ENCODE results near the gene CAPZA1.

Gene CAPZA1

DNA sequence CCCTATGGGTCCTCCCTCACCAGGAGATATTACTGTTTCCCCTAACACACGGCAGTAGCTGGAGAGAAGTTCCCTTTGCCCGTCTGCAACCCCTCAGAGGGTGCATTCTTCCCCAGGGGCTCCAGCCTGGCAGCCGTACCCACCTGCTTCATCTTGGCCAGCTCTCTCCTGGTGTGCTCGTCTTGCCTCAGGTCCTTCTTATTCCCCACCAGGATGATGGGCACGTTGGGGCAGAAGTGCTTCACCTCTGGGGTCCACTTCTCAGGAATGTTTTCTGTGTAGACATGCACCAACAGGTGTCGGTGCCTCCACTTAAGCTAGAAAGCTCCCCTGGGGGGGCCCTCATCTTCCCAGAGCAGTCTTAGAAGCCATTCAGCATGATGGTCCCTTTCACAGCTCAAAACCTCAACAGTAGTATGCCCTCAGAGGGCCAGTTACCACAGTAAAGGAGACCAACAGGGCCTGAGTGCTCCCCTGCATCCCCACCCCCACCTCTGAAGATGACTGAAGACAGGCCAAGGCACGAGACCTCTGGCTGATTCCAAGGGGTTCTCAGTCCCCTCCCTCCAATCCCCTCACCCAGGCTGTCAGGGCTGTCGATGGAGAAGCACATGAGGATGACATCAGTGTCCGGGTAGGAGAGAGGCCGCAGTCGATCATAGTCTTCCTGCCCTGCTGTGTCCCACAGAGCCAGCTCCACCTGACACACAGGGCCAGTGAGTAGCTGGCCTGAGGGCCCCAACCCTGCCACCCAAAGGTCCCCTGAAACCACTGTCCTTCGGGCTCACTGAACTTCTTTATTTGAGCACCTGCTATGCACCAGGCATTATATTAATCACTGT lies 83.0 kb downstream of the CAPZA1 start:
- no peak for DNase-seq

DNA sequence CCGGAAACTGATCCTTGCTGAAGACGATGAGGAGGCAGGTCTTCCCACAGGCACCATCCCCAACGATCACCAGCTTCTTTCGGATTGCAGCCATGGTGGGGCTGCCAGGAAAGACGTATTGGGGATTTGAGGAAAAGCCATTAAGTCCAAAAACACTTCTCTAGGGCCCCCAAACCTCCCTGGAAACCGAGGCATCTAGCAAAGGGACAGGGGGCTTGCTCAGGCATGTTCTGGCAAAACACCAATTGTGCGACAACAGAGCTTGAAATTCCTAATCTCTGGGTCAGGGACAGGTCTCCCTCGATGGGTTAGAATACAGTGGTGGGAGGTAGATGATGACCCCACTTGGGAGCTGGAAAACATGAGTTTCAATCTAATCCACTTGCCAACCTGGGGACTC lies 84.1 kb downstream of the CAPZA1 start:
- DNase-seq: no peak

GRCh38 chr1:112704391-112704933 lies 84.8 kb downstream of the CAPZA1 start:
- no peak for DNase-seq

DNA sequence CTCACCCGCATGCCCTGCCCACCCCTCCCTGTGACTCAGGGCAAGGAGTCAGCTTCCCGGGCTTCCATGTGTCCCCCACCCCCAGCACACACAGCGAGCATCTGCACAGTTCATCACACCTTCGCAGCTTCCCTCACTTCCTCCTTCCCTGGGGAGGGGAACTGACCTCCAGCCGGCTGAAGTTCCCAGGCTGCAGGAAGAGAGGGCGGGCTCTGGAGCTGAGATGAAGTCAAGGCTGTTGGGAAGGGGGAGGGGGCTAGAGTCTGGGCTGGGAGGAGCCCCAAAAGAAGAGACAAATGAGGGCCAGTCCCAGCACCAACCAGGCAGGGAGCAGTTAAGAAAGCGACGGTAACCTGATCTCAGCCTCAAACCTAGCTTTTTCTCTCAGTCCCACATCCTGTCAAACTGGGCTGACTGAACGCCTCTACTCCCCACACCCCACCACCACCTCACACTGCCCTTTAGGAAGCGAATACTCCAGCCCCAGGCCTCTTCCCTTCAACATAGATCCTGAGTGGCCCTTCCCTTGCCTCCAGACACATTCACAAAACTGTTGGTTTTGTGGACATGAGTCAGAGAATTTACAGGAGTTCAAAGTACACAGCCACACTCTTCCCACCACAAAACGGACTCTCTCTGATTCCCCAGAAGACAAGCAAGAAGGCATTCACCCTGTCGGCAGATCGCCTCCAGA lies 85.4 kb downstream of the CAPZA1 start:
- peak; percentile 98 for DNase-seq

DNA sequence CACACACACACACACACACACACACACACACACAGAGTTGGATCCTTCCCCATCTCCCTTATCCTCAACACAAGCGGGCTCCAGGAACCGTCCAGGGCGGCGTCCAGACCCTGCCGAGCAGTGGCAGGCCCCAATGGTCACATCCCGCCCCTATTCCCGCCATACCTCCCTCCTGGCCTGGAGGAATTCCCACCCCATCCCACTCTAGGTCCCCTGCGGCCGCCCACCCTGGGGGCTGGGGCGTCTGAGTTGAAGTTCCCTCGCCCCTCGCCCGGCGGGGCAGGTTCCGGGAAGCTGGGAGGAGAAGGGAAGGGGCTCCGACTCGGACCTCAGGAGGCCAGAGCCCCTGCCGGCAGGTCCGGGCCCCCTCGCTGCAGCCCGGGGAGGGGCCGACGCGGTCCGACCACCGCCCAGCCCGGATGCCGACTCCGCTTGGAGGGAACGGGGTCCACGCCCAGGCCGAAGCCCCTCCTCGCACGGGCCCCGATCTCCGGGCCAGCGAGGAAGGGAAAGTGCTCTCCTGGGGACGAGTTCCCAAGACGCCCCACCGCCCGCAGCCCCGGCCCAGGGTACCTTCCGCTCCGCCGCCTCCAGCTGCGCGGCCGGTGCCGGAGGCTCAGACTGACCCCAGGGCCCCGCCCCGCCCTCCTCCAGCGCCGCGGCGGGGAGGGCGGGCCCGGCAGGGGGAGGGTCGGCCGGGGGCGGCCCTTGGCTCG lies 87.0 kb downstream of the CAPZA1 start, which contains the start of gene RHOC:
Gene RHOC (minus strand): TSS at position 623 of the 716 bp plus-strand sequence. CDS start 3,328 bp downstream, outside the sequence.
- DNase-seq: peak; percentile 63

- DNase-seq: peak; percentile 86
Measured at GRCh38 chr1:112707221-112708001, 87.8 kb downstream of the CAPZA1 start.

GRCh38 chr1:112708002-112708448 lies 88.4 kb downstream of the CAPZA1 start:
- no peak for DNase-seq

GRCh38 chr1:112708489-112708888 lies 88.9 kb downstream of the CAPZA1 start:
- DNase-seq: no peak

- DNase-seq: no peak
Measured at GRCh38 chr1:112710159-112710558, 90.5 kb downstream of the CAPZA1 start.

DNA sequence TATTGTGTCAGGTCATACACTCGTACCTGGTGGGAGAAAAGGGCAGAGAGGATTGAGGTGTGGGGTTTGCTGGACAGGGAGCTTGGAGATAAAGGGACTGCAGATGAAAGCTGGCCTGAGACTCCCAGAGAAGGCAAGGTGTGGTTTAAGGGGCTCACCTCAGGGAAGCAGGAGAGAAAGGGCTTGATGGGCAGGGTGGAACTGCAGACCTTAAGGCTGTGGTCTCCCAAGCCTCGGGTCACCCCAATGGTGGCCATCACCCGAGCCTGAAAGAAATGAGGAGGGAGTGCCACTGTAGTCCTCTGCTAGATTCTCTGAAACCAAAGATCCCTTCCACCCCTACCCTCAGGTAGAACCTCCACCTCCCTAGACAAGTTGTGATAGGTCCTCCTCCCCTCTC lies 91.0 kb downstream of the CAPZA1 start:
- DNase-seq: no peak

DNA sequence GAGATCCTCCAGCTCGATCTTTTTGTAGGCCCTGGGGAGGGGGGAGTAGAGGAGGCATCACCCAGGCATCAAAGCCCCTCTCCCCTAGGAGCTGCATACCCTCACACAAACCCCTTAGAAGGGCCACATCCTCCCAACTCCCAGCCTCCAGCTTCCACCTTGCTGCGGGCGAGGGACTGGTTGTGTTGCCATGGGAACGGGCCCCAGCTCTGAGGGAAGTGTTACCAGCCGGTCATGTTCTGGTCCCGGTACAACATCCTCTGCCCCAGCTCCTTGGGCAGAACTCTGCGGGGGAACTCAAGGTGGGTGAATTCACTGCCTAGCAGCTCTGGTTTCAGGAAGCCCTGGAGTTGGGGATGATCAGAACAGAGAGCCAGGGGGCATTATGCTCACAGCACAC lies 91.4 kb downstream of the CAPZA1 start:
- no peak for DNase-seq

DNA sequence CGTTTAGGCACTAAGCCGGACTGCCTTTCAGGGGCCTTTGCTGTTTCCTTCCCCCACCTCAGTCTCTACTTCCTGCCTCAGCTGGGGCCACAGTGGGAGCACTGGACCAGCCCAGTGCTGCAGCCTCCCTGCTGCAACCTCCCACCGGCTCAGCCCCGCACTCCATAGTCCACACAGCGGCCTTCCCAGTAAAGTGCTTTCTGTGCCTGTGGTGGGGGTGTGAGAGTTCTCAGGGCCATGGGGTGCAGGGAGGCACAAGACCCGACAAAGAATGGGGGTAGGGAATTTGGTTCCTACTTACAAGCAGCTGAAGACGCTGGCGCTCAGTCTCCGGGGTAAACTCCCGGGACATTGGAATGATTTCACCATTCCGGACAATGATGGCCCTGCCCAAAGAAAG lies 92.0 kb downstream of the CAPZA1 start:
- DNase-seq: no peak

- DNase-seq: no peak
Measured at GRCh38 chr1:112712191-112712590, 92.6 kb downstream of the CAPZA1 start.

GRCh38 chr1:112712701-112713128 lies 93.1 kb downstream of the CAPZA1 start:
- no peak for DNase-seq

GRCh38 chr1:112713466-112714312 lies 94.1 kb downstream of the CAPZA1 start:
- no peak for DNase-seq

GRCh38 chr1:112714313-112715263 lies 95.0 kb downstream of the CAPZA1 start:
- DNase-seq: no peak

- peak; percentile 85 for DNase-seq
Measured at GRCh38 chr1:112715264-112716053, 95.8 kb downstream of the CAPZA1 start, which contains the start of gene PPM1J. TSS of gene PPM1J (minus strand) at chr1:112715332. CDS start at chr1:112715301, 31 bp downstream.

GRCh38 chr1:112716133-112716720 lies 96.6 kb downstream of the CAPZA1 start:
- DNase-seq: peak; percentile 88

Data from fibroblast of upper back skin (primary cell).